Thoracic aorta (tissue), 2 donors: ENCODE results near the gene CADPS. TPM values are rescaled to one million over a fixed set of nuclear protein-coding genes. Genes with fewer than 3 reads are reported as not detected.

ENCODE experiments used
- ATAC-seq: fragments of 150-250 bp; one replicate; pipeline ENCODE4 v1.8.0; 2017; ENCODE audit warnings: low read depth; ENCODE audit not compliant: insufficient number of reproducible peaks, low FRiP score
- DNase-seq: peaks from one replicate; pipeline ENCODE4 v3.0.0-alpha.2; 2020; ENCODE audit warnings: low spot score
- H3K27ac ChIP-seq, 2 donors: fragments of 200-600 bp; sonication (generic); 1 replicate in 1 of 2; 2 replicates in 1 of 2; pipeline ENCODE4 v1.5.1; 2016; ENCODE audit warnings: mild to moderate bottlenecking in 2 of 2, moderate library complexity in 2 of 2
- H3K27me3 ChIP-seq: fragments of 200-600 bp; sonication (generic); replicated peaks from 2 replicates; pipeline ENCODE4 v1.6.0; 2016; ENCODE audit warnings: mild to moderate bottlenecking; ENCODE audit not compliant: insufficient read depth
- H3K36me3 ChIP-seq: fragments of 200-600 bp; sonication (generic); one replicate; pipeline ENCODE4 v1.5.1; 2016
- H3K4me1 ChIP-seq, 2 donors: fragments of 200-600 bp; sonication (generic); 1 replicate in 1 of 2; 2 replicates in 1 of 2; pipeline versions ENCODE4 v1.5.1 to v1.6.0; 2016; ENCODE audit warnings: low read depth in 2 of 2, mild to moderate bottlenecking in 1 of 2; ENCODE audit not compliant: control insufficient read depth in 1 of 2
- H3K4me3 ChIP-seq: fragments of 200-600 bp; sonication (generic); 2 replicates; pipeline ENCODE4 v1.5.1; 2016; ENCODE audit warnings: mild to moderate bottlenecking
- H3K9me3 ChIP-seq: fragments of 200-600 bp; sonication (generic); 2 replicates; pipeline ENCODE4 v1.5.1; 2016
- total RNA-seq, 2 donors: library from RNA; depleted of rRNA; stranded (reverse); fragments of >200 nt; gene quantifications; one replicate each; pipeline versions ENCODE4 v1.1.0 to v1.2.3, GENCODE V29; 2016
- TF ChIP-seq, protein P1 (sequence below): fragments of 200-600 bp; sonication (generic); IDR thresholded peaks from one replicate; pipeline ENCODE4 v1.5.1; 2019; ENCODE audit warnings: antibody characterized with exemption

Gene CADPS
- total RNA-seq, 2 donors from 2014 or later, result 0.14 to 7.2 TPM

DNA sequence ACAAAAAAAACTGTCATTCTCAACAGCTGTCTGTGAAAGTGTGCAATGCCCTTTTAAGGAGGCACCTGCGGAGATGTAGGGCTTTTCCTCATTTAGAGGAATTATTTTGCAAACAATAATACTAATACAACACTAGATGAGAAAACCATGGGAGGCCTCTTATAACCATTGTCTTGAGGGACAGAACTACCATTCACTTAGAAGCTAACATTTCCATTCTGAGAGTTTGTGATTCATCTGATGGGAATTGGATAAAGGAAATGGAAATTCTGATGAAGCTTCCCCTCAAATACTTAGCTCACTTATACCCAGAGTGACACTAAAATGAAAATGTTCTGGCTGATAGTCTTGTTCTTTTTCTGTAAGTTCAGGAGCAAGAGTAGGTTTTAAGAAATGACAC lies 147.7 kb downstream of the CADPS start:
- Histone ChIP-seq H3K27ac (no peak overlapping the region), H3K27me3 (no peaks in the 10 kb centered on the region)

GRCh38 chr3:62724503-62724902 lies 150.7 kb downstream of the CADPS start:
- Histone ChIP-seq H3K4me1 (no peaks in the 10 kb centered on the region), H3K9me3 (no peaks in the 10 kb centered on the region), H3K27me3 (no peaks in the 10 kb centered on the region), H3K36me3 (no peaks in the 10 kb centered on the region), H3K27ac (no peak overlapping the region), H3K4me3 (no peak overlapping the region)
- no peak for DNase-seq
- TF ChIP-seq, protein P1, sequence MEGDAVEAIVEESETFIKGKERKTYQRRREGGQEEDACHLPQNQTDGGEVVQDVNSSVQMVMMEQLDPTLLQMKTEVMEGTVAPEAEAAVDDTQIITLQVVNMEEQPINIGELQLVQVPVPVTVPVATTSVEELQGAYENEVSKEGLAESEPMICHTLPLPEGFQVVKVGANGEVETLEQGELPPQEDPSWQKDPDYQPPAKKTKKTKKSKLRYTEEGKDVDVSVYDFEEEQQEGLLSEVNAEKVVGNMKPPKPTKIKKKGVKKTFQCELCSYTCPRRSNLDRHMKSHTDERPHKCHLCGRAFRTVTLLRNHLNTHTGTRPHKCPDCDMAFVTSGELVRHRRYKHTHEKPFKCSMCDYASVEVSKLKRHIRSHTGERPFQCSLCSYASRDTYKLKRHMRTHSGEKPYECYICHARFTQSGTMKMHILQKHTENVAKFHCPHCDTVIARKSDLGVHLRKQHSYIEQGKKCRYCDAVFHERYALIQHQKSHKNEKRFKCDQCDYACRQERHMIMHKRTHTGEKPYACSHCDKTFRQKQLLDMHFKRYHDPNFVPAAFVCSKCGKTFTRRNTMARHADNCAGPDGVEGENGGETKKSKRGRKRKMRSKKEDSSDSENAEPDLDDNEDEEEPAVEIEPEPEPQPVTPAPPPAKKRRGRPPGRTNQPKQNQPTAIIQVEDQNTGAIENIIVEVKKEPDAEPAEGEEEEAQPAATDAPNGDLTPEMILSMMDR, result no peak
- ATAC-seq, result no peak

More for the DNA sequence above, 147.7 kb downstream of the CADPS start:
- Histone ChIP-seq H3K36me3 (no peaks in the 10 kb centered on the region), H3K9me3 (no peaks in the 10 kb centered on the region), H3K4me1 (no peaks in the 10 kb centered on the region), H3K4me3 (no peak overlapping the region)
- DNase-seq, result no peak
- no peak for ATAC-seq
- TF ChIP-seq, protein P1, result no peak

GRCh38 chr3:62723914-62724217 lies 151.3 kb downstream of the CADPS start:
- Histone ChIP-seq H3K4me3 (no peak overlapping the region), H3K27ac (no peak overlapping the region), H3K27me3 (no peaks in the 10 kb centered on the region), H3K36me3 (no peaks in the 10 kb centered on the region), H3K9me3 (no peaks in the 10 kb centered on the region), H3K4me1 (no peaks in the 10 kb centered on the region)
- ATAC-seq (no peak), DNase-seq (no peak)
- TF ChIP-seq, protein P1, result no peak

- DNase-seq (no peak), ATAC-seq (no peak)
- Histone ChIP-seq H3K27me3 (no peaks in the 10 kb centered on the region), H3K9me3 (no peaks in the 10 kb centered on the region), H3K27ac (no peak overlapping the region), H3K4me1 (no peaks in the 10 kb centered on the region), H3K4me3 (no peak overlapping the region), H3K36me3 (no peaks in the 10 kb centered on the region)
- TF ChIP-seq, protein P1, result no peak
Observed at GRCh38 chr3:62723166-62723913, 151.9 kb downstream of the CADPS start.

- H3K36me3 ChIP-seq, result no peaks in the 10 kb centered on the region
- no peaks in the 10 kb centered on the region for H3K4me1 ChIP-seq
- TF ChIP-seq, protein P1, result no peak
- no peak for DNase-seq
- no peak overlapping the region for H3K4me3 ChIP-seq
- no peak overlapping the region for H3K27ac ChIP-seq
- no peaks in the 10 kb centered on the region for H3K9me3 ChIP-seq
- H3K27me3 ChIP-seq, result no peaks in the 10 kb centered on the region
- no peak for ATAC-seq
Observed at GRCh38 chr3:62722344-62722743, 152.9 kb downstream of the CADPS start.
